Left forelimb (tissue), 1 donor: ENCODE measurements around the gene SHLD1.
A peak's percentile ranks its signal among the peaks of the same experiment; 100 is the strongest.
"Not testable (repeated sequence)": the region's sequence is repeated elsewhere in the genome, so short reads cannot be mapped to it uniquely, and the experiment has no call there.

Experiments
- DNase-seq: peaks from one replicate; pipeline ENCODE4 v3.0.0-alpha.2; 2018; ENCODE audit warnings: low spot score

Gene SHLD1

GRCh38 chr20:5749952-5750779 is at the start of gene SHLD1:
TSS of gene SHLD1 (plus strand) at chr20:5750401. CDS start at chr20:5772866, 22,465 bp downstream.
- DNase-seq, result peak; percentile 88

- not testable (repeated sequence) for DNase-seq
Observed at GRCh38 chr20:5702339-5702738, 47.9 kb upstream of the SHLD1 start.

- no peak for DNase-seq
Observed at GRCh38 chr20:5703681-5704101, 46.5 kb upstream of the SHLD1 start.

GRCh38 chr20:5705827-5706226 is 44.4 kb upstream of the SHLD1 start:
- no peak for DNase-seq

GRCh38 chr20:5706797-5707196 is 43.4 kb upstream of the SHLD1 start:
- DNase-seq, result no peak

- DNase-seq, result no peak
Observed at GRCh38 chr20:5710551-5710950, 39.6 kb upstream of the SHLD1 start.

- no peak for DNase-seq
Observed at GRCh38 chr20:5714261-5715041, 35.8 kb upstream of the SHLD1 start.

GRCh38 chr20:5715071-5715841 is 34.9 kb upstream of the SHLD1 start:
- DNase-seq, result no peak

- DNase-seq, result no peak
Observed at GRCh38 chr20:5716953-5717352, 33.2 kb upstream of the SHLD1 start.

GRCh38 chr20:5718896-5719595 is 31.2 kb upstream of the SHLD1 start:
- no peak for DNase-seq

- DNase-seq, result no peak
Observed at GRCh38 chr20:5719861-5720403, 30.3 kb upstream of the SHLD1 start.

- no peak for DNase-seq
Observed at GRCh38 chr20:5720696-5721095, 29.5 kb upstream of the SHLD1 start.

- DNase-seq, result not testable (repeated sequence)
Observed at GRCh38 chr20:5721356-5721755, 28.8 kb upstream of the SHLD1 start.

- no peak for DNase-seq
Observed at GRCh38 chr20:5722927-5723326, 27.3 kb upstream of the SHLD1 start.

GRCh38 chr20:5725183-5725463 is 25.1 kb upstream of the SHLD1 start:
- not testable (repeated sequence) for DNase-seq

- DNase-seq, result no peak
Observed at GRCh38 chr20:5727018-5727515, 23.1 kb upstream of the SHLD1 start.

- DNase-seq, result no peak
Observed at GRCh38 chr20:5729348-5729747, 20.9 kb upstream of the SHLD1 start.

GRCh38 chr20:5730131-5730530 is 20.1 kb upstream of the SHLD1 start:
- DNase-seq, result no peak

GRCh38 chr20:5731753-5732366 is 18.3 kb upstream of the SHLD1 start:
- no peak for DNase-seq

GRCh38 chr20:5734602-5735001 is 15.6 kb upstream of the SHLD1 start:
- DNase-seq, result no peak
